Erythroblast (primary cell): ENCODE results near the gene RIMOC1.
A peak's percentile ranks its signal among the peaks of the same experiment; 100 is the strongest.
"Not testable (repeated sequence)": the region's sequence is repeated elsewhere in the genome, so short reads cannot be mapped to it uniquely, and the experiment has no call there.

Experiments
- DNase-seq, 2 experiments: peaks; one replicate each; lab custom pipeline; 2025; lab: John Stamatoyannopoulos, UW
- GATA1 ChIP-seq: IDR thresholded peaks from 2 replicates; pipeline ENCODE4 v1.6.1; 2011; ENCODE audit warnings: low read depth, mild to moderate bottlenecking, control low read depth, low read length, moderate library complexity
- POLR2A ChIP-seq: IDR thresholded peaks from 2 replicates; pipeline ENCODE4 v1.6.1; 2011; ENCODE audit warnings: mild to moderate bottlenecking, low read length

Gene RIMOC1

DNA sequence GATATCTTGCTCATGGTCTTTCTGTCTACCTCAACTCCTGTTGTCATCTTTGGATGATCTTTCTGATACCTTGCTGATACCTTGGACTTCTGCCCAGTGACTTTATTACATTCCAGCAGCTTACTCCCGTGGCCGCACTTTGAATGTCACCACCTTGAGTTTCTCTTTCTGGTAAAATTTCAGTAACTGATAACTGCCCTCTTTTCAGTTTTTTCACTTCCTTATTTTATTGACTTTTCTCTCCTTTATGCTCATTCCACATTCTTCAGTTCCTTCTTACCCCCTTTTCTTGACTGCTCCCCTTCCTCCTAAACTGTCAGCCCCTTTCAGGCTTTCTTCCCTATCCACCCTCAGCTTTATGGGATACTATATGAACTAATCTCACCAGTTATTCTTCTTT, 14.0 kb downstream of the RIMOC1 start:
- TF ChIP-seq GATA1 (no peak), POLR2A (no peak)
- DNase-seq = no peak

DNA sequence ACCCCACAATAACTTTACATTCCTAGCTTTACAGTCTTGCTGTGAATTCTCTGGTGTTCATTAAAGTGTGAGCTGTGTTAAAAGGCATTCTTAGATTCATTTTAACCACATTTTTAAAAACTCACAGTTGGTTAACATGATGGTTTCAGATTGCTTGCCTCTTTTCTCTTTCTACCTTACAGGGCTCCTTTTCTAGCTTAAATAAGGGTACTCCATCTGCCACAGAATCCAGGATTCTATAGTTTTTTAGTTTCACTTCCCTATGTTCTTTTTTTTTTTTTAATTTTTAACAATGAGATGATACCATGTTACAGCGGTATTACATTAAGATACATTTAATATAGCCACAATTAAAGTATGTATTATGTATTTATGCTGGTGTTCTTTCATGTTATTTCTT, 17.0 kb downstream of the RIMOC1 start:
- DNase-seq = no peak
- TF ChIP-seq POLR2A = no peak
- TF ChIP-seq GATA1 = no peak

DNA sequence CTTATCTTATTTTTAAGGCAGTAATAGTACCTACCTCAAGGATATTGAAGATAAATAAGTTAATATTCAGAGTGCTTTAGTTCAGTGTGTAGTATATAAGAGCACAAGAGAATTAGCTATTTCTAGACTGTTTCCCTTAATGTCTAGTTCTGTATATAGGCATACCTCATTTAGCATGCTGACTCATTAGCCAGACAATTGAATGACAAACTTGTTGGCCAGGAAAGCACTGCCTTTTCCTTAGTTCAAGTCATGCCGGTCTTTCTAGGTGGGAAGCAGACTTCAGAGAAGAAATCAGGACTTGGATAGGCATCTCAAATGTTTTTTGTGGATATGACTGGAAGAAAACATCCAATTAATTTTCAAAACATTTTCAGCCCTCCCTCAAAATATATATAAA, 17.7 kb downstream of the RIMOC1 start:
- no peak for TF ChIP-seq POLR2A
- TF ChIP-seq GATA1 = no peak
- no peak for DNase-seq

DNA sequence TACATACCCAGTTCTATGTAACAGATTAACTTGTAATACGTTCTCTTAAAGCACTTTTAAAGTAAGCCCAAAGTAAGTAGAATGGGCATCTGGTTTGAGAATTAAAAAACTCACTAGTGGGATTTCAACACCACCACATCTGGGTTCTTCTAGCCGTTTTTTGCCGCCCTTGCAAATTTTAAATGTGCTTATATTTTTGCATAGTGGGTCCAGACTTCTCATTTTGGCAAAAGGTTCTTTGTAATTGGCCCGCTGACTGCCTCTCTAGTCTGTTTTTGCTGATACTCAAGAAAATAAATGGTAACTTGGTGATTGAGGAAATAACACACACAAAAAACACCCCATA, 20.4 kb downstream of the RIMOC1 start:
- TF ChIP-seq POLR2A (no peak), GATA1 (no peak)

DNA sequence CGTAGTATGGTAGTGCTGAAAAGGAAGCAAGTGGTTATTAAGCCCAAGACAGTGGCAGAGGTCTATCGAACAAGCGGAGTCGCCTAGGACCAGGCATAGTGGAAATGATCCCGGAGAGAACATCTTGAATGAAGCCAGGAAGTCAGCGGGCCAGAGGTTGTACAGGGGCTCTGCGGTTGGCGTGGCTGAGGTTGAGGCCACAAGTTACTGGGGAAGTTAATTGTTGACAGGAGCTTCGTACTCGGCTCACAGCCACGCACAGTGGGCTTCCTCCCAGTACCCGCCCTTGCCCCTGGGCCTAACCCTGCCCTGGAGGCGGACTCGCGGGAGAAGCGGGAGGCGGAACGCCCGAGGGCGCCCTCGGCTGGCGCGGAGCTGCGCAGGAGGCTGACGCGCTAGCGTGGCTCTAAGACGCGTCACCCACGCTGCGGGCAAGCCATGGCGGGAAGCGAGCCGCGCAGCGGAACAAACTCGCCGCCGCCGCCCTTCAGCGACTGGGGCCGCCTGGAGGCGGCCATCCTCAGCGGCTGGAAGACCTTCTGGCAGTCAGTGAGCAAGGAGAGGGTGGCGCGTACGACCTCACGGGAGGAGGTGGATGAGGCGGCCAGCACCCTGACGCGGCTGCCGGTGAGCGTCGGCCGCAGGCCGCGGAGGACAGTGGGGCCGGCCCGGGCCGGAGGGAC, 20.9 kb downstream of the RIMOC1 start, which contains the start of gene FBXO4:
Gene FBXO4 (plus strand): TSS at position 410 of the 683 bp plus-strand sequence. CDS start 29 bp downstream, at position 439.
- peak; percentile 92 to 94 for DNase-seq
- TF ChIP-seq GATA1 = no peak
- peak; percentile 93 for TF ChIP-seq POLR2A

More for the DNA sequence above, 20.4 kb downstream of the RIMOC1 start:
- DNase-seq = no peak

DNA sequence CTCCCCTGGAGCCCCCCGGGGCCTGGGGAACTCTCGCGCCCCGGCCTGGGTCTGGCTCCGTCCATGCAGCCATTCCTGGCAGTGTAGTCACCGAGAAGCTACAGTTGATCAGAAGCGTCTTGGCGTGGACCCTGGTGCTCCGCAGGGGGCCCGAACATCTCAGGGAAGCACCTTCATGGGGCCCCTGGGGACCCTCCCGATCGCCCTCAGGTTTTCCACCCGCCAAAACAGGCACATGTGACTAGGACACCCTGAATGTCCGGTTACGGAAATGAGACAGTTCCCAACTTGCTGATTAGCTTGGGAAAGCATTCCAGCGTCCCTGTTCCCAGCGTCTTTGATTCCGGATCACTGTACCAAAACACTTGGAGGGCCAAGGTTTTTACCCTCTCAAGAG, 21.4 kb downstream of the RIMOC1 start:
- peak; percentile 66 to 74 for DNase-seq
- no peak for TF ChIP-seq GATA1
- TF ChIP-seq POLR2A = no peak

DNA sequence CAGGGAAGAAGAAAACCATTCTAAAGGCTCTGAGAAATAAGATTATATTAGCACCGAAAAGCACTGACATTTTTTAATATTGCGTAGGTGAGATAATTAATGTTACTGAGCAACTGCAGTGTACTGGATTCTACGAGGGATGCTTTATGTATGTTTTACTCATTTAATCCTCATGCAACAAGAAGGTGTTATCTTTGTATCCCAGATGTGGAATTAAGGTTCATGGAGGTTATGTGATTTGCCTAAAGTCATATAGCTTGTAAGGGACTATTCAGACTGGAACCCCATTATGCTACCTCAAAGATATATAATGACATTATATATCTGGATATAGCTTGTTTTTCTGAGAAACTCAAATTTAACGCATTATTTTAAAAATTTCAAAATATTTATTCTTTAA, 23.5 kb downstream of the RIMOC1 start:
- TF ChIP-seq GATA1 (no peak), POLR2A (no peak)
- peak; percentile 8 to 36 for DNase-seq

DNA sequence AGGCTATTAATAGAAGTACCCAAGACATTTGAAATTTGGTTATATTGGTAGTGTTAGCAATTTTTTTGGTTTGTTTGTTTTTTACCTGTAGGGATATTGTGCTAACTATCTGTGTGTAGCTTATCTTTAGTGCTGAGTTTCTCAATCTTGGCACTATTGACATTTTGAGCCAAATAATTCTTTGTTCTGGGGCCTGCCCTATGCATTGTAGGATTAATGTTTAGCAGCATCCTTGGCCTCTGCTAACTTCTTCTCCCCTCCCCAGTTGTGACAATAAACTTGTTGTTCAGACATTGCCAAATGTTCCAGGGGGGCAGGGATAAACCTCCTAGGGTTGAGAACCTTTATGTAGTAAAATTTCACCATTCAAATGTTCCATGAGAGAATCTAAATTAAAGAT, 24.9 kb downstream of the RIMOC1 start:
- TF ChIP-seq POLR2A (no peak), GATA1 (no peak)
- DNase-seq = no peak

DNA sequence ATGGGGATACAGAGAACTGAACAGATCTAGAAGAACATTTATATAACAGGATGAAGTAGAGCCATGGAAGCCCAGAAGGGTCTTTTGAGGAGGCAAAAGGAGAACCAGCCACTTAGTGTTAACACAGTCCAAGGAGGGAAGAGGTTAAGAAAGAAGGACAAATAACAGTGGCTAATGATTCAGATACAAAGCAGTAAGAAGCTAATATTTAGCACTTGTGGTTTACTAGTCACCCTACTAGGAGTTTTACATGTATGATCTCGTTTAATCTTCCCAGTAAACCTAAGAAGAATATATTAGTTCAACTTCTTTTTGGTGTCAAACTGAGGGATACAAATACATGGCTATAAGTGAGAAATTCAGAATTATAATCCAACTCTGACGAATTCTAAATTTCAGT, 28.6 kb downstream of the RIMOC1 start:
- no peak for TF ChIP-seq GATA1
- TF ChIP-seq POLR2A = no peak
- no peak for DNase-seq

DNA sequence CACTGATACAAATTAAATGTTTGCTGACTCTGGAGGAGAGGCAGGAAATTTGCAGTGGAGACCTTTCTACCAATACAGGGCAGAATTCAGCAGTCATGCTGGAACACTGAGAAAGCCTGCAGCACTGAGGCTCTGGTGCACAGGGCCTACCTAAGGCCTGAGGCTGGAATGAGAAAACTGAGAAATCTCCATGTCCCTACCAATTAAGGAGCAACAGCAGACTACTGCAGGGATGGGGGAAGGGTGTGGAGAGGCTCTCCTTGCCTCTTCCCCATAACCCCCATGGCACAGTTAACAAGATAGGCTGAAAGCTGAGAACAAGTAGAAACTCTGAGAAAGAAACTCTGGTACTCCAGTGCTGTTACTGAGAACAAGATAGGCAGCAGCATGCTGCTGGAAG, 31.4 kb downstream of the RIMOC1 start:
- TF ChIP-seq POLR2A = no peak
- no peak for TF ChIP-seq GATA1
- no peak for DNase-seq

DNA sequence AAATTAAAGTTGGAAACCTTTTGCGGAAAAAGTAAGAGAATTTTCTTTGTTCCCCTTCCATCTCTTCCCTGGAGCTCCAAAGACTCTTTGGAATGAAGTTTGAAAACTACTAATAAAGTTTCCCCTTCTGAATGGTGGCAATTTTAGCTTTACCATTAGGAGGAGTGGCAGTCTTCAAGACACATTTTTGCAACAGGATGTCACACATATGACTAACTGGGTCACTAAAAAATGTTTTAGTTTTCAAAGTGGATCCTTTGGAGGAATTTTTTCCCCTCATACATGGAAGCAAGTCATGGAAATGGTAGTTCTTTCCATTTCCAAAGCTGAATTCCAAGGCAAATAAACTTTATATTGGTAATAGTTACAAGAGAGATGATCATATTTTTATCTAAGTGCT, 36.5 kb downstream of the RIMOC1 start:
- DNase-seq = no peak

DNA sequence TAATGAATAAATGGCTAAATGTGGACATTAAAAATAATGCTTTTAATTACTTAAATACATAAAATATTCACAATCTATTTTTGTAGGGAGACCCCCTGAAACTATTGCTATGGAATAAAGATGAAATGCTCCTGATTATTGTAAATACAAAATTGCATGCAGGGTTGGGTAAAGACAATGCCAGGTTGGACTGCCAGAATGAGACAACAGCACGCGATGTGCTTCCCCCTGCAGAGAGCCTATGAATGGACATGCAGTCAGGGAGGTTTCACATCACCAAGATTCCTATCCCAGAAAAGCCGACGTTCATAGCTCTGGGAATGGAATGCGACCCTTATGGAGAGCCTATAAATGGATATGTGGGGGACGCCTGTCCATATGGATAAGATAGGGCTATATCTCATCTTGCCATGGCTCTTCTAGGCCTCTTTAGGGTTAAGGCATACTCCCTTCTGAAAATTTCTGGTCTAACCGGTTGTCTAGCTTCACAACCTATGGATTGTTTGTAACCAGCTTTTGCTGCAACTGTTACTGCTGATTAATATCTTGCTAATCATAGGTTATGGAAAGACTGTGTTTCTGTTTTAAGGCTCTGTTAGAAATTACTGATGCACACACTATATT, 41.3 kb downstream of the RIMOC1 start:
- not testable (repeated sequence) for DNase-seq

More for the DNA sequence above, 36.5 kb downstream of the RIMOC1 start:
- no peak for TF ChIP-seq POLR2A
- no peak for TF ChIP-seq GATA1

DNA sequence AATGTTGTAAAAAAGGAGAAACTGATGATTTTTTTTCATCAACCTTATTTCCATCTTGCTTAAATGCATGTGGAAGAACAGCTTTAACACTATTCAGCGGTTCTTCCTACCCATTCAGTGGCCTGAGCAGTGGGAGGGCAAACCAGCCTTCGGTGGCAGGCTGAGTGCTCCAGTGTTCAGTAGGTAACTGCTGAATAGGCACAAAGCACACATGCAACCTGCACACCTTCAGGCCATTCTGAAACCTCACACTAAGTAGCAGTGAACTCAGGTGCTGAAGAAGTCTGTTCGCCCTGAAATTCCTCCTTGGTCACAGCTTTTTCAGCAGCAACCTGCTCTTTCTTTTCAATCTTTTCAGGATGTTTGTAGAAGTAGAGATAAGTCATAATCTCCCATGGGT, 47.1 kb downstream of the RIMOC1 start:
- DNase-seq = no peak
- no peak for TF ChIP-seq GATA1
- TF ChIP-seq POLR2A = no peak
